HG03571 (cell line): ENCODE data around the gene EGLN3.

ENCODE experiments used
- ATAC-seq: cut with Tn5 transposase; IDR thresholded peaks from one replicate; pipeline ENCODE4 v1.9.1; 2021; ENCODE audit not compliant: unreplicated experiment

The EGLN3 gene

DNA sequence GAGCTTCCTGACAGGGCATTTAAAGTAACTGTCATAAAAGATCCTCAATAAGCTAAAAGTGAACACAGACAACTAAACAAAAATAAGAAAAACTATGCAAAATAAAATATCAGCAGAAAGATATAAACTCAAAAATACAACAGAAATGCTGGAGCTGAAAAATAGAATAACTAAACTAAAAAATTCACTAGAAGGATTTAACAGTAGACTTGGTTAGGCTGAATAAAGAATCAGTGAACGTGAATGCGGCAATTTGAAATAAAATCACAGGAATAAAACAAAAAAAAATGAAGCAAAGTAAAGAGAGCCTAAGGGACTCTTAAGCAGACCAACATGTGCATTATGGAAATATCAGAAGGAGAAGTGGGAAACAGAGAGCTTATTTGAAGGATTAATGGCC, 74.6 kb downstream of the EGLN3 start:
- no peak for ATAC-seq
